ENCODE results near the gene TMEM132D. TPM values are rescaled to one million over a fixed set of nuclear protein-coding genes. Genes with fewer than 3 reads are reported as not detected.
"Not testable (repeated sequence)": the region's sequence is repeated elsewhere in the genome, so short reads cannot be mapped to it uniquely, and the experiment has no call there.

Gene TMEM132D
- total RNA-seq, 1 donor from 2014 or later, result 0.19 TPM

DNA sequence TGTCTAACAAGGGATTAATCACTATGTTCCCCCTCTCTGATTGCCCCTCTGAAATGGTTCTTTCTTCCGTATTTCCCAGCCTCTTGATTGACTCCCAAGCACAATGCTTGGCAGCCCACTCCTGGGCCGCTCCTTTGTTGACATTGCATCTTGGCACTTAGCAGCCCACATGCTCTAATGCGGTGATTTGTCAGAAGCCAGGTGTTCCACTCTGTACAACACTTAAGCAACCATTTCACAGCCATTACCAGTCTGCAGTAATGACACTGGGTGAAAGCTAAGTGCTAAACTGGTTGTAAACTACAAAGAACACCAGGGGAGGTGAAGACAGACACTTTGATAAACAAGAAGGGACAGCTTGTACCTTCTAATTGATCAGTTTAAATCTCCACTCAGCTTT, 353.5 kb downstream of the TMEM132D start:
- Mint-ChIP-seq H3K4me1 (no peaks in the 10 kb centered on the region), H3K4me3 (no peak overlapping the region), H3K27me3 (ENCODE audit: low read depth) (no peaks in the 10 kb centered on the region), H3K27ac (ENCODE audit: unreplicated experiment) (no peak overlapping the region), H3K9me3 (peaks cover 11% of the 10 kb centered on the region), H3K36me3 (ENCODE audit: low read depth) (no peaks in the 10 kb centered on the region)
- no peak for TF ChIP-seq CTCF (conservative IDR thresholded peaks at IDR 0.05)
- no peak for DNase-seq (ENCODE audit: low read depth, low spot score)

DNA sequence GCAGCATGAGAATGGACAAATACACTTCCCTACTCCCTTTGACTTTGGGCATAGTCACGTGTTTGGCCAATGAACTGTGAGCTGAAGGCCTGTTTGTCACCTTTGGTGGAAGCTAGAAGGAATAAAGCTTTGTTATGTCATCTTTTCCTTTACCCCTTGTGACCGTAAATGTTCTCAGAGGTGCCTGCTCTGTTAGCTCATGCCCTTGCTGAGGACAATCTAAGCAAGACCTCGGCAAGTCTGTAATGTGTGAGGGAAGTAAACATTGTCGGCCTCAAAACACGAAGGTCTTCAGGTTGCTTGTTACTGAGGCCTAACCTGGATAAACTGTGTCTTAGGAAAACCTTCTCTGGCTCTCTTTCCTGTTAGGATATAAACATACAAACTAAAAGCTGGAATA, 354.2 kb downstream of the TMEM132D start:
- Mint-ChIP-seq H3K27ac (ENCODE audit: unreplicated experiment) (no peak overlapping the region), H3K4me3 (no peak overlapping the region), H3K9me3 (peaks cover 11% of the 10 kb centered on the region), H3K27me3 (ENCODE audit: low read depth) (no peaks in the 10 kb centered on the region), H3K36me3 (ENCODE audit: low read depth) (no peaks in the 10 kb centered on the region), H3K4me1 (no peaks in the 10 kb centered on the region)
- TF ChIP-seq CTCF (conservative IDR thresholded peaks at IDR 0.05), result no peak
- DNase-seq (ENCODE audit: low read depth, low spot score), result no peak

- H3K27me3 Mint-ChIP-seq (ENCODE audit: low read depth); DNase-seq (ENCODE audit: low read depth, low spot score); H3K4me1 Mint-ChIP-seq; H3K4me3 Mint-ChIP-seq; H3K27ac Mint-ChIP-seq (ENCODE audit: unreplicated experiment); H3K36me3 Mint-ChIP-seq (ENCODE audit: low read depth): not testable (repeated sequence)
- H3K9me3 Mint-ChIP-seq, result peaks cover 11% of the 10 kb centered on the region
Observed at GRCh38 chr12:129549020-129549419, 354.8 kb downstream of the TMEM132D start.

DNA sequence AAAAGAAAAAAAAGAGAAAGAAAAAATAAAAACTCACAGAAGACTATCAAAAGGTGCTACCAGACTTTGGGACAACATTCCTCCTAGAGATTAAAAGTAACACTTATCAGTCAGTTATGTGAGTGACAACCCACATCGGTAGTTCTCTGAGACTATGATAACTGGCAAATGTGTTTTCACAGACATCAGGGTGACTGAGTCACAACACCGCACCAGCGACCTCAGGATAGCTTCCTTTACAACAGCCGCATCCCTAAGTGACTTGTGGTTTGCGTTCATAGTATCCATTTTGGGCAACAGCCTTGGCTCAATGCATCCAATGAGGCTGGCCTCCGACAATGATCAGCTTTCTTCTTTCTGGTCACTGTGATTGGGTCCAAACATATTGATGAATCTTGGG, 359.1 kb downstream of the TMEM132D start:
- DNase-seq (ENCODE audit: low read depth, low spot score), result no peak
- TF ChIP-seq CTCF (conservative IDR thresholded peaks at IDR 0.05), result no peak
- H3K4me3 Mint-ChIP-seq, result no peak overlapping the region
- H3K36me3 Mint-ChIP-seq (ENCODE audit: low read depth), result no peaks in the 10 kb centered on the region
- H3K4me1 Mint-ChIP-seq, result no peaks in the 10 kb centered on the region
- H3K9me3 Mint-ChIP-seq, result peaks cover 8% of the 10 kb centered on the region
- no peak overlapping the region for H3K27ac Mint-ChIP-seq (ENCODE audit: unreplicated experiment)
- no peaks in the 10 kb centered on the region for H3K27me3 Mint-ChIP-seq (ENCODE audit: low read depth)

DNA sequence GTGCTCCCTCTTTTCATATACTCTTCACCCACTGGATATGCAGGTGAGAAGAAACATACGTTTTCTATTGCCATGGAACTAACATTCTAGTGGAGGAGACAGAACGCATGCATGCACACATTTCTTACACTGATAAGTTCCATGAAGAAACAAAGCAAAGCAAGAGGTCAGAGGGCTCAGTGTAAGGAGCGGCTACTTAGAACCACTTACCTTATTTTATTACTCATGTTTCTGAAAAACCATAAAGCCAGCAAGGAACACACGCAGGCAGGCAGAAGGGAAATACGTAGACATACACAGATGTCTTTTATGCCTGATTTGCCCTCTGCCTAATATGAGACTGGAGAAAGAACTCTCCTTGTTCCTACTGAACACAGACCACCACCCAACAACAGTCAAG, 362.9 kb downstream of the TMEM132D start:
- no peaks in the 10 kb centered on the region for H3K27me3 Mint-ChIP-seq (ENCODE audit: low read depth)
- peaks cover 5% of the 10 kb centered on the region for H3K4me1 Mint-ChIP-seq
- H3K27ac Mint-ChIP-seq (ENCODE audit: unreplicated experiment), result no peak overlapping the region
- no peak for DNase-seq (ENCODE audit: low read depth, low spot score)
- no peak overlapping the region for H3K4me3 Mint-ChIP-seq
- H3K36me3 Mint-ChIP-seq (ENCODE audit: low read depth), result no peaks in the 10 kb centered on the region
- peaks cover 2% of the 10 kb centered on the region for H3K9me3 Mint-ChIP-seq
- TF ChIP-seq CTCF (conservative IDR thresholded peaks at IDR 0.05), result no peak

GRCh38 chr12:129540249-129540648, 363.6 kb downstream of the TMEM132D start:
- Mint-ChIP-seq H3K4me1 (peaks cover 10% of the 10 kb centered on the region), H3K4me3 (no peak overlapping the region), H3K36me3 (ENCODE audit: low read depth) (no peaks in the 10 kb centered on the region), H3K9me3 (peaks cover 2% of the 10 kb centered on the region), H3K27me3 (ENCODE audit: low read depth) (no peaks in the 10 kb centered on the region), H3K27ac (ENCODE audit: unreplicated experiment) (no peak overlapping the region)
- no peak for DNase-seq (ENCODE audit: low read depth, low spot score)
- TF ChIP-seq CTCF (conservative IDR thresholded peaks at IDR 0.05), result no peak

- not testable (repeated sequence) for H3K4me3 Mint-ChIP-seq; H3K9me3 Mint-ChIP-seq; H3K27me3 Mint-ChIP-seq (ENCODE audit: low read depth); H3K4me1 Mint-ChIP-seq; DNase-seq (ENCODE audit: low read depth, low spot score); H3K27ac Mint-ChIP-seq (ENCODE audit: unreplicated experiment); H3K36me3 Mint-ChIP-seq (ENCODE audit: low read depth)
Observed at GRCh38 chr12:129538724-129539335, 365.0 kb downstream of the TMEM132D start.

Data from neural crest cell (in vitro differentiated cells).